ENCODE data around the gene FAM13A.
"Not testable (repeated sequence)": the region's sequence is repeated elsewhere in the genome, so short reads cannot be mapped to it uniquely, and the experiment has no call there.

The FAM13A gene

DNA sequence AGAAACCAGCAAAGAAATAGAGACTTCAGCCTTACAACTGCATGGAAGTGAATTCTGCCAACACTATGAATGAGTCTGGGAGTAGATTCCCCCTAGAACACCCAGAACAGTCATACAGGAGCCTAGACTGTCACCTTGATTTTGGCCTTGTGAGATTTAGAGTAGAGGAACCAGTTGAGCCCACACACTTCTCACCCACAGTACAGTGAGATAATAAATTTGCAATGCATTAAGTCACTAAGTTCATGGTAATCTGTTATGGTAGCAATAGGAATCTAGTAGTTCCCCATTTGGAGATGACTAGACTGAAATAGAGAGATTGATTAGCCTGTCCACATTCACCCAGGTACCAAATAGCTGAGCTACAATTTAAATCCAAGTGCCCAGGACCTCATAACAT, 59.0 kb downstream of the FAM13A start:
- Histone ChIP-seq H3K4me1 (ENCODE audit: control insufficient read depth in 1 of 2, insufficient read depth in 1 of 2, low read depth in 1 of 2, low read length in 1 of 2) (peaks cover 0 to 2% of the 10 kb centered on the region in 2 experiments), H3K9me3 (no peaks in the 10 kb centered on the region), H3K27me3 (no peaks in the 10 kb centered on the region), H3K27ac (no peak overlapping the region), H3K36me3 (no peaks in the 10 kb centered on the region), H3K4me3 (ENCODE audit: low read depth in 1 of 2, low read length in 1 of 2) (no peak overlapping the region)
- TF ChIP-seq, protein P1, sequence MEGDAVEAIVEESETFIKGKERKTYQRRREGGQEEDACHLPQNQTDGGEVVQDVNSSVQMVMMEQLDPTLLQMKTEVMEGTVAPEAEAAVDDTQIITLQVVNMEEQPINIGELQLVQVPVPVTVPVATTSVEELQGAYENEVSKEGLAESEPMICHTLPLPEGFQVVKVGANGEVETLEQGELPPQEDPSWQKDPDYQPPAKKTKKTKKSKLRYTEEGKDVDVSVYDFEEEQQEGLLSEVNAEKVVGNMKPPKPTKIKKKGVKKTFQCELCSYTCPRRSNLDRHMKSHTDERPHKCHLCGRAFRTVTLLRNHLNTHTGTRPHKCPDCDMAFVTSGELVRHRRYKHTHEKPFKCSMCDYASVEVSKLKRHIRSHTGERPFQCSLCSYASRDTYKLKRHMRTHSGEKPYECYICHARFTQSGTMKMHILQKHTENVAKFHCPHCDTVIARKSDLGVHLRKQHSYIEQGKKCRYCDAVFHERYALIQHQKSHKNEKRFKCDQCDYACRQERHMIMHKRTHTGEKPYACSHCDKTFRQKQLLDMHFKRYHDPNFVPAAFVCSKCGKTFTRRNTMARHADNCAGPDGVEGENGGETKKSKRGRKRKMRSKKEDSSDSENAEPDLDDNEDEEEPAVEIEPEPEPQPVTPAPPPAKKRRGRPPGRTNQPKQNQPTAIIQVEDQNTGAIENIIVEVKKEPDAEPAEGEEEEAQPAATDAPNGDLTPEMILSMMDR (IDR thresholded peaks at IDR 0.05) = no peak

DNA sequence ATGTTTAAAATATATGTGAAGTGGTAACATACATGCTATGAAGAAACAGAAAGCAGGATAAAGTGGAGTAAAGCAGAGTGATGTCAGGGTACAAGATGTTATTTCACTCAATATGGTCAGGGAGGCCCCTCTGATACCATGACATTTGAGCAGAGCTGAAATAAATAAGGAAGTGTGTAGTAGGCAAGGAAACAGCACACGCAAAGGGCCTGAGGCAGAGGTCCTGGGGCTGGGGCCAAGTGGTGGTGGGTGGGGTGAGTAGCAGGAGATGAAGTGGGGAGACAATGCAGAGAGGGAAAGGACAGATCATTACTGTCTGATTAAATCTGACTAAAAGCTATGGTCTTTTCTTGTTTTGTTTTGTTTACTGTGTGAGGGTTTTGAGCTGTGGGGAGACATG, 61.1 kb downstream of the FAM13A start:
- H3K4me1 ChIP-seq (ENCODE audit: control insufficient read depth in 1 of 2, insufficient read depth in 1 of 2, low read depth in 1 of 2, low read length in 1 of 2) = peaks cover 0 to under 1% of the 10 kb centered on the region in 2 experiments
- H3K9me3 ChIP-seq = no peaks in the 10 kb centered on the region
- no peaks in the 10 kb centered on the region for H3K27me3 ChIP-seq
- no peak overlapping the region for H3K27ac ChIP-seq
- no peaks in the 10 kb centered on the region for H3K36me3 ChIP-seq
- no peak overlapping the region for H3K4me3 ChIP-seq (ENCODE audit: low read depth in 1 of 2, low read length in 1 of 2)
- TF ChIP-seq, protein P1 (IDR thresholded peaks at IDR 0.05) = no peak

DNA sequence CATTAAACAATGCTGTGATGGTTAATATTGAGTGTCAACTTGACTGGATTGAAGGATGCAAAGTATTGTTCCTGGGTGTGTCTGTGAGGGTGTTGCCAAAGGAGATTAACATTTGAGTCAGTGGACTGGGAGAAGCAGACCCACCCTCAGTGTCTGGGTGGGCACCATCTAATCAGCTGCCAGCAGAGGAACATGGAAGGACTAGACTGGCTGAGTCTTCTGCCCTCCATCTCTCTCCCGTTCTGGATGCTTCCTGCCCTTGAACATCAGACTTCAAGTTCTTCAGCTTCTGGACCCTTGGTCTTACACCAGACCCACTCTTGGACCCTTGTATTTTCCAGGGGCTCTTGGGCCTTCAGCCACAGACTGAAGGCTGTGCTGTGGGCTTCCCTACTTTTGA, 61.7 kb downstream of the FAM13A start:
- not testable (repeated sequence) for H3K4me1 ChIP-seq (ENCODE audit: control insufficient read depth in 1 of 2, insufficient read depth in 1 of 2, low read depth in 1 of 2, low read length in 1 of 2); H3K36me3 ChIP-seq; H3K27me3 ChIP-seq; H3K9me3 ChIP-seq; H3K27ac ChIP-seq; H3K4me3 ChIP-seq (ENCODE audit: low read depth in 1 of 2, low read length in 1 of 2)

DNA sequence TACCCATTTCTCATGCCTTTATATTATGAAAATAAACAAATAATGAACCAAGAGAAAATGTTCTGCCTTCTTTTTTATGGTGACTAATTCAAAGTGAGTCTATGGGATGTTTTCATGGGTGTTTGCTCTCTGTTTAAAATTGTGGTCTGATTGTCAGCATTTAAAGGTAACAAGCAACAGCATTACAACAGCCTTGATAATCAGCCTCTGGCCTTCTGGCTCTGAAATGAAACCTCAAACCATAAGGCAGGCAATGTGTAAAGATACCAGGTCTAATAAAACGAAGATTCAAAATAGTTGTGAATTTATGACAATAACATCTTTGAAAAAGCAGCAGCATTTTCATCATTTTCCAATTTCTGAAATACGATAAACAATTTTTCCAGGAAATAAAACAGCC, 63.7 kb downstream of the FAM13A start:
- Histone ChIP-seq H3K36me3 (no peaks in the 10 kb centered on the region), H3K4me1 (ENCODE audit: control insufficient read depth in 1 of 2, insufficient read depth in 1 of 2, low read depth in 1 of 2, low read length in 1 of 2) (no peaks in the 10 kb centered on the region), H3K4me3 (ENCODE audit: low read depth in 1 of 2, low read length in 1 of 2) (no peak overlapping the region), H3K9me3 (no peaks in the 10 kb centered on the region), H3K27ac (no peak overlapping the region), H3K27me3 (no peaks in the 10 kb centered on the region)
- TF ChIP-seq, protein P1 (IDR thresholded peaks at IDR 0.05) = no peak

DNA sequence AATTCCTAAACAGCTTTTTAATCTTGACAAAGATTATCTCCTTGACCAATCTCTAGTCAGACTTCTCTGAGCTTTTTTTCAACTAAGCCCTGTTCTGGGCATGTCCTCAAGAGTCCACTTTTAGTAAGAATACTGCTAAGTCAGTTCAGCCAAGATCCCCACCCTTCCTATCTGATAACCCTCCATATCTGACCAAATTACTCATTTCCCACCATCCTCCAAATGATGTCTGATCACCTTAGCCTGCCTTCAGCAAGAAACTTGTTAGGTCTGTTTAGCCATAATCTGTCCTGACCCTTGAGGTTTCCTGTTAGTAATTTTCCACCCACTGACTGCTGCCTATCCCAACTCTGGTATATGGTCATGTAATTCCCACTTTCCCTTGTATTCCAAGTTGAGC, 65.2 kb downstream of the FAM13A start:
- Histone ChIP-seq H3K9me3 (no peaks in the 10 kb centered on the region), H3K27ac (no peak overlapping the region), H3K4me3 (ENCODE audit: low read depth in 1 of 2, low read length in 1 of 2) (no peak overlapping the region), H3K36me3 (no peaks in the 10 kb centered on the region), H3K27me3 (no peaks in the 10 kb centered on the region), H3K4me1 (ENCODE audit: control insufficient read depth in 1 of 2, insufficient read depth in 1 of 2, low read depth in 1 of 2, low read length in 1 of 2) (no peaks in the 10 kb centered on the region)
- TF ChIP-seq, protein P1 (IDR thresholded peaks at IDR 0.05) = no peak

DNA sequence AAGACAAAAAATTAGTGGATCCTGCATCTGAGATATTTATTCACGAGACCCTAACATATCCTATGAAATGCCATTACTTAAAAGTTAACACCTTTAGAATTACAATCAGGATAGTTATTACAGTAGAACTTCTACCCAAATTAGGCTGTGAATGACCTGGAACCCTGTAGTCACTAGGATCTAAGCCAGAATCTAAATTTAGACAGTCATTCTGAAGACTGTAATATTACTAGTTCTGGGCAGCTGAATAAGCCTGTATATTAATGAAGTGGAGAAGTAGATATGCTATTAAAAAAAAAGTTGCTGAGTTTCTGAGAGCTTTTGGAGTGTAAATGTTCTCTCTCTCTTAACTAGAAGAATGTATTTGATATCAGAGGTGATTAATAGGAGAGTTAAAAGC, 67.0 kb downstream of the FAM13A start:
- Histone ChIP-seq H3K36me3 (no peaks in the 10 kb centered on the region), H3K4me1 (ENCODE audit: control insufficient read depth in 1 of 2, insufficient read depth in 1 of 2, low read depth in 1 of 2, low read length in 1 of 2) (no peaks in the 10 kb centered on the region), H3K27ac (no peak overlapping the region), H3K27me3 (no peaks in the 10 kb centered on the region), H3K9me3 (no peaks in the 10 kb centered on the region), H3K4me3 (ENCODE audit: low read depth in 1 of 2, low read length in 1 of 2) (no peak overlapping the region)
- TF ChIP-seq, protein P1 (IDR thresholded peaks at IDR 0.05) = no peak

Data from neutrophil (primary cell).